Naive thymus-derived CD4-positive, alpha-beta T cell (primary cell): ENCODE results near the gene RTL5. TPM values are rescaled to one million over a fixed set of nuclear protein-coding genes. Genes with fewer than 3 reads are reported as not detected.

ENCODE experiments used
- ATAC-seq: fragments of 150-1000 bp; cut with Tn5 transposase; 2 replicates; pipeline ENCODE4 v1.10.0; 2021; ENCODE audit warnings: mild to moderate bottlenecking, moderate library complexity
- CTCF ChIA-PET: fragments of 350-600 bp; sonication (Branson Sonifier 250); formaldehyde crosslinking; loops from one replicate; lab custom pipeline; 2021; ENCODE audit warnings: antibody characterized with exemption; lab: Charles Lee
- POLR2A ChIA-PET: fragments of 350-600 bp; sonication (Branson Sonifier 250); formaldehyde crosslinking; loops from one replicate; lab custom pipeline; 2021; ENCODE audit warnings: antibody characterized with exemption, inconsistent platforms; lab: Charles Lee
- DNase-seq, 9 donors: peaks; one replicate each; pipeline versions ENCODE4 v3.0.0 to v3.0.0-alpha.2; 2020 to 2022; ENCODE audit warnings: mixed read lengths in 1 of 9
- H3K27ac ChIP-seq: one replicate; pipeline ENCODE4 v1.7.0; 2013; ENCODE audit warnings: mild to moderate bottlenecking, low read depth, low read length, moderate library complexity
- H3K27me3 ChIP-seq, 2 donors: one replicate each; pipeline ENCODE4 v1.7.0; 2013; ENCODE audit warnings: low read length in 2 of 2, mild to moderate bottlenecking in 2 of 2, moderate library complexity in 2 of 2; ENCODE audit not compliant: control insufficient read depth in 2 of 2, insufficient read depth in 2 of 2
- H3K36me3 ChIP-seq, 3 experiments: 1 replicate in 2 of 3; 2 replicates in 1 of 3; pipeline ENCODE4 v1.7.0; 2013; ENCODE audit warnings: low read length in 3 of 3, mild to moderate bottlenecking in 3 of 3, moderate library complexity in 1 of 3; ENCODE audit not compliant: insufficient read depth in 3 of 3, control insufficient read depth in 2 of 3
- H3K4me1 ChIP-seq, 2 donors: one replicate each; pipeline ENCODE4 v1.7.0; 2013; ENCODE audit warnings: low read length in 2 of 2, mild to moderate bottlenecking in 2 of 2, moderate library complexity in 1 of 2; ENCODE audit not compliant: control insufficient read depth in 2 of 2, insufficient read depth in 2 of 2
- H3K4me3 ChIP-seq: 2 replicates; pipeline ENCODE4 v1.7.0; 2013; ENCODE audit warnings: mild to moderate bottlenecking, low read length
- H3K9me3 ChIP-seq, 3 experiments: 1 replicate in 2 of 3; 2 replicates in 1 of 3; pipeline ENCODE4 v1.7.0; 2013; ENCODE audit warnings: low read length in 3 of 3; ENCODE audit not compliant: control insufficient read depth in 2 of 3
- H3K27ac Mint-ChIP-seq, 9 donors: one replicate each; pipeline ENCODE4 v1.8.0; 2020 to 2022; ENCODE audit warnings: mixed read lengths in 9 of 9, mild to moderate bottlenecking in 8 of 9, moderate library complexity in 5 of 9, inconsistent platforms in 2 of 9
- H3K27me3 Mint-ChIP-seq, 5 donors: one replicate each; pipeline ENCODE4 v1.8.0; 2021 to 2022; ENCODE audit warnings: mixed read lengths in 5 of 5, mild to moderate bottlenecking in 1 of 5
- H3K36me3 Mint-ChIP-seq, 5 donors: one replicate each; pipeline ENCODE4 v1.8.0; 2020 to 2022; ENCODE audit warnings: mixed read lengths in 5 of 5, mild to moderate bottlenecking in 3 of 5, inconsistent platforms in 1 of 5
- H3K4me1 Mint-ChIP-seq, 7 donors: one replicate each; pipeline ENCODE4 v1.8.0; 2020 to 2022; ENCODE audit warnings: mixed read lengths in 7 of 7, mild to moderate bottlenecking in 3 of 7, inconsistent platforms in 1 of 7
- H3K4me3 Mint-ChIP-seq, 10 donors: one replicate each; pipeline ENCODE4 v1.8.0; 2020 to 2022; ENCODE audit warnings: mild to moderate bottlenecking in 10 of 10, mixed read lengths in 10 of 10, moderate library complexity in 6 of 10, inconsistent platforms in 2 of 10
- H3K9me3 Mint-ChIP-seq, 11 donors: one replicate each; pipeline ENCODE4 v1.8.0; 2020 to 2022; ENCODE audit warnings: mixed read lengths in 11 of 11, mild to moderate bottlenecking in 4 of 11, inconsistent platforms in 1 of 11, moderate library complexity in 1 of 11
- intact Hi-C, 2 donors: fragments of 100-400 bp; cut with micrococcal nuclease; formaldehyde crosslinking; loops; one replicate each; pipeline ENCODE4 v1.15.1; 2023
- polyA plus RNA-seq, 2 donors: library from polyadenylated mRNA; unstranded; fragments of 300-500 nt; fragmentation: Illumina TruSeq; gene quantifications; one replicate each; pipeline ENCODE4 v1.2.3, GENCODE V29; 2021
- total RNA-seq, 6 experiments: library from RNA in 5 of 6; stranded (reverse) in 5 of 6; gene quantifications; 1 replicate in 5 of 6; 2 replicates in 1 of 6; pipeline ENCODE4 v1.2.3 and lab custom pipeline; 2021 to 2026

The RTL5 gene
- total and polyA plus RNA-seq, 7 experiments from 2014 or later = 0.08 to 2.1 (median 0.19) TPM; not detected in 2

GRCh38 chrX:72142094-72142793 lies 10.5 kb upstream of the RTL5 start:
- Mint-ChIP-seq H3K27ac (no peak overlapping the region), H3K36me3 (peaks cover 0 to 1% (median 0%) of the 10 kb centered on the region in 5 donors), H3K4me1 (peaks cover 9 to 26% (median 18%) of the 10 kb centered on the region in 7 donors), H3K4me3 (no peak overlapping the region), H3K27me3 (peaks cover 0 to 40% (median 0%) of the 10 kb centered on the region in 5 donors), H3K9me3 (no peaks in the 10 kb centered on the region)
- no peaks in the 10 kb centered on the region for H3K36me3 ChIP-seq
- no peak for ATAC-seq
- H3K4me3 ChIP-seq = no peak overlapping the region
- CTCF ChIA-PET = no interaction called here
- H3K27ac ChIP-seq = no peak overlapping the region
- intact Hi-C loops = no loop called here
- DNase-seq = no peak
- no peaks in the 10 kb centered on the region for H3K27me3 ChIP-seq
- H3K9me3 ChIP-seq = no peaks in the 10 kb centered on the region
- POLR2A ChIA-PET = no interaction called here
- H3K4me1 ChIP-seq = no peaks in the 10 kb centered on the region

GRCh38 chrX:72141372-72142004 lies 9.8 kb upstream of the RTL5 start:
- Mint-ChIP-seq H3K27me3 (peaks cover 0 to 33% (median 0%) of the 10 kb centered on the region in 5 donors), H3K27ac (peak overlapping the region in 3 of 9 donors; percentile 23 to 79 (median 34)), H3K4me1 (peaks cover 9 to 26% (median 18%) of the 10 kb centered on the region in 7 donors), H3K9me3 (no peaks in the 10 kb centered on the region), H3K36me3 (peaks cover 0 to 1% (median 0%) of the 10 kb centered on the region in 5 donors), H3K4me3 (peak overlapping the region in 2 of 10 donors; percentile 57 to 77)
- H3K4me1 ChIP-seq = no peaks in the 10 kb centered on the region
- no peaks in the 10 kb centered on the region for H3K9me3 ChIP-seq
- H3K4me3 ChIP-seq = no peak overlapping the region
- ATAC-seq = no peak
- H3K27me3 ChIP-seq = no peaks in the 10 kb centered on the region
- intact Hi-C loops = loop anchor here in 1 of 2 donors (2.0 kb wide), 1 partner anchor 39 kb away; the partner anchor contains the start of gene PIN4
- no peaks in the 10 kb centered on the region for H3K36me3 ChIP-seq
- no peak overlapping the region for H3K27ac ChIP-seq
- POLR2A ChIA-PET = no interaction called here
- CTCF ChIA-PET = no interaction called here
- DNase-seq = no peak

GRCh38 chrX:72139538-72139937 lies 7.8 kb upstream of the RTL5 start:
- no peaks in the 10 kb centered on the region for H3K36me3 ChIP-seq
- CTCF ChIA-PET = no interaction called here
- H3K9me3 Mint-ChIP-seq = no peaks in the 10 kb centered on the region

GRCh38 chrX:72137846-72138495 lies 6.3 kb upstream of the RTL5 start:
- Mint-ChIP-seq H3K4me3 (no peak overlapping the region), H3K4me1 (peaks cover 4 to 12% (median 8%) of the 10 kb centered on the region in 7 donors), H3K27ac (no peak overlapping the region), H3K36me3 (peaks cover 0 to 1% (median 0%) of the 10 kb centered on the region in 5 donors), H3K27me3 (peaks cover 0 to 46% (median 4%) of the 10 kb centered on the region in 5 donors), H3K9me3 (no peaks in the 10 kb centered on the region)
- no peak overlapping the region for H3K4me3 ChIP-seq
- no peak overlapping the region for H3K27ac ChIP-seq
- H3K4me1 ChIP-seq = no peaks in the 10 kb centered on the region
- DNase-seq = no peak
- ChIA-PET POLR2A (no interaction called here), CTCF (no interaction called here)
- no peaks in the 10 kb centered on the region for H3K27me3 ChIP-seq
- no peak for ATAC-seq
- H3K9me3 ChIP-seq = no peaks in the 10 kb centered on the region
- intact Hi-C loops = no loop called here
- no peaks in the 10 kb centered on the region for H3K36me3 ChIP-seq

More at GRCh38 chrX:72139538-72139937, 7.8 kb upstream of the RTL5 start:
- no peak for DNase-seq
- Histone ChIP-seq H3K9me3 (no peaks in the 10 kb centered on the region), H3K4me1 (no peaks in the 10 kb centered on the region), H3K4me3 (no peak overlapping the region), H3K27me3 (no peaks in the 10 kb centered on the region), H3K27ac (no peak overlapping the region)
- H3K36me3 Mint-ChIP-seq = peaks cover 0 to 1% (median 0%) of the 10 kb centered on the region in 5 donors
- no peak overlapping the region for H3K4me3 Mint-ChIP-seq
- intact Hi-C loops = no loop called here
- H3K27ac Mint-ChIP-seq = no peak overlapping the region
- no peak for ATAC-seq
- peaks cover 0 to 35% (median 0%) of the 10 kb centered on the region in 5 donors for H3K27me3 Mint-ChIP-seq
- peaks cover 9 to 25% (median 15%) of the 10 kb centered on the region in 7 donors for H3K4me1 Mint-ChIP-seq
- POLR2A ChIA-PET = no interaction called here

GRCh38 chrX:72133851-72134546 lies 2.3 kb upstream of the RTL5 start:
- no peaks in the 10 kb centered on the region for H3K36me3 ChIP-seq
- H3K27ac Mint-ChIP-seq = no peak overlapping the region
- peaks cover 0 to 61% (median 9%) of the 10 kb centered on the region in 5 donors for H3K27me3 Mint-ChIP-seq
- no peak overlapping the region for H3K27ac ChIP-seq
- CTCF ChIA-PET = no interaction called here
- no peaks in the 10 kb centered on the region for H3K9me3 ChIP-seq
- peaks cover 0 to 5% (median 3%) of the 10 kb centered on the region in 7 donors for H3K4me1 Mint-ChIP-seq
- no peaks in the 10 kb centered on the region for H3K9me3 Mint-ChIP-seq
- no peaks in the 10 kb centered on the region for H3K36me3 Mint-ChIP-seq
- no peaks in the 10 kb centered on the region for H3K27me3 ChIP-seq
- DNase-seq = no peak
- ATAC-seq = no peak
- intact Hi-C loops = loop anchor here in 1 of 2 donors (5.0 kb wide), 1 partner anchor 48 kb away; the partner anchor contains the start of gene PIN4
- no peak overlapping the region for H3K4me3 Mint-ChIP-seq
- H3K4me1 ChIP-seq = peaks cover 0 to 3% of the 10 kb centered on the region in 2 donors
- POLR2A ChIA-PET = no interaction called here
- no peak overlapping the region for H3K4me3 ChIP-seq

GRCh38 chrX:72132456-72132855 lies 741 bp upstream of the RTL5 start:
- Mint-ChIP-seq H3K9me3 (no peaks in the 10 kb centered on the region), H3K4me3 (peak overlapping the region in 9 of 10 donors; percentile 16 to 80 (median 61)), H3K36me3 (no peaks in the 10 kb centered on the region), H3K27me3 (peaks cover 0 to 74% (median 9%) of the 10 kb centered on the region in 5 donors), H3K4me1 (peaks cover 0 to 5% (median 3%) of the 10 kb centered on the region in 7 donors), H3K27ac (no peak overlapping the region)
- DNase-seq (no peak), ATAC-seq (no peak)
- Histone ChIP-seq H3K4me3 (no peak overlapping the region), H3K36me3 (no peaks in the 10 kb centered on the region), H3K27ac (no peak overlapping the region), H3K4me1 (peaks cover 0 to 3% of the 10 kb centered on the region in 2 donors), H3K27me3 (no peaks in the 10 kb centered on the region), H3K9me3 (no peaks in the 10 kb centered on the region)
- intact Hi-C loops = loop anchor here in 1 of 2 donors (5.0 kb wide), 1 partner anchor 50 kb away; the partner anchor contains the start of gene PIN4
- CTCF ChIA-PET = interaction anchor here (0.9 kb wide), 1 partner anchor 113 kb away, joined by 3 read pairs; no protein-coding TSS in a partner anchor
- POLR2A ChIA-PET = interaction anchor here (0.5 kb wide), 1 partner anchor 101 kb away, joined by 5 read pairs; no protein-coding TSS in a partner anchor
